Anterior cingulate cortex (tissue), 58 donors: Measurements from ENCODE around the gene TNFAIP1.

Experiments used
- DNase-seq, 58 donors: peaks; one replicate each; lab custom pipeline; 2025; lab: John Stamatoyannopoulos, UW

The TNFAIP1 gene

DNA sequence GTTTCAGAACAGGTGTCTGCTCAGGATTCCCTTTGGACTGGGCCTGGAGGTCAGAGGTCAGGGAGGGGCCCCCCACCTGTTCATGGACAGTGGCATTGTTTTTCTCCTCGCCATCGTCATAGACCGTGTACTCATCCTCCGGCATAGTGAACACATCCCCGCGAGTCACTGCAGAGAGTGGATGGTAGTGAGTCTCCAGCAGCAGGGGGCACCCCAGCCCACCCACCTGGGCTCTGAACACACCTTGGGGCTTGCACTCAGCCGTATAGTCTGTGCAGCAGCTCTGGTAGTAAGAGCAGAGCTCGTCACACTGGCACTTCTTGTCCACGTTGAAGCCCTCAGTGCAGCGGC is 34.1 kb downstream of the TNFAIP1 start:
- no peak for DNase-seq

DNA sequence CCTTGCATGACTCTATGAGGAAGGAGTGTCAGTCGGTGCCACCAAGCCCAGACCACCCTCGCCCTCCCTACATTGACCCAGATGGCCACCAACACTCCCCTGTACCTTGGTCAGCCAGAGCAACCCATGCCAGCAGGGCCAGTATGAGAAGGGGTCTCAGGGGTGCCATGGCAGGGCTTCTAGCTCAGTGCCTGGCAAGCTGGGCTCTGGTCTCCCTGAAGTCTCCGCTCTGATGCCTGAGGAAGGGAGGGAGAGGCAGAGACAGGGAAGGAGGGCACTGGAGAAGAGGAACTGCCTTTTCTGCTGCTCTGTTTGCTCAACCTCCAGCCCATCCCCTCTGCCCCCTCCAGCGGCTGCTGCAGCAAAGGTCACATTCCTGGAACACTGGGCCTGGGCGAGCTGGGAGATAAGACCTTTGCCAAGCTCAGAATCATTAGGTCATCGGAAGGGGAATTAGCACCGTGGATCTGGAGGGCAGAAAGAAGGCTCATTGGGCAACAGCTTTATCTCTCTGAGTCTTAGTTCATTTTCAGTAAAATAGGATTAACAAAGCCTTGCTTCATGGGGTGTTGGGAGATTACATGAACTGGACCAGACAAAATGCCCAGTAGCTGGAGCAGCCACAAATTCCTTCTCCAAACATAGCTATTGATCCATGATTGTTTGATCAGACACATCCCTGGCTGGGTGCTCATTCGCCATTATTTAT is 34.6 kb downstream of the TNFAIP1 start, which contains the start of gene VTN:
Gene VTN, minus strand, starts transcription at position 273 of the 709 bp plus-strand sequence. Its CDS starts 104 bp downstream, at position 169.
- no peak for DNase-seq

GRCh38 chr17:28370744-28371103 is 35.2 kb downstream of the TNFAIP1 start:
- no peak for DNase-seq

DNA sequence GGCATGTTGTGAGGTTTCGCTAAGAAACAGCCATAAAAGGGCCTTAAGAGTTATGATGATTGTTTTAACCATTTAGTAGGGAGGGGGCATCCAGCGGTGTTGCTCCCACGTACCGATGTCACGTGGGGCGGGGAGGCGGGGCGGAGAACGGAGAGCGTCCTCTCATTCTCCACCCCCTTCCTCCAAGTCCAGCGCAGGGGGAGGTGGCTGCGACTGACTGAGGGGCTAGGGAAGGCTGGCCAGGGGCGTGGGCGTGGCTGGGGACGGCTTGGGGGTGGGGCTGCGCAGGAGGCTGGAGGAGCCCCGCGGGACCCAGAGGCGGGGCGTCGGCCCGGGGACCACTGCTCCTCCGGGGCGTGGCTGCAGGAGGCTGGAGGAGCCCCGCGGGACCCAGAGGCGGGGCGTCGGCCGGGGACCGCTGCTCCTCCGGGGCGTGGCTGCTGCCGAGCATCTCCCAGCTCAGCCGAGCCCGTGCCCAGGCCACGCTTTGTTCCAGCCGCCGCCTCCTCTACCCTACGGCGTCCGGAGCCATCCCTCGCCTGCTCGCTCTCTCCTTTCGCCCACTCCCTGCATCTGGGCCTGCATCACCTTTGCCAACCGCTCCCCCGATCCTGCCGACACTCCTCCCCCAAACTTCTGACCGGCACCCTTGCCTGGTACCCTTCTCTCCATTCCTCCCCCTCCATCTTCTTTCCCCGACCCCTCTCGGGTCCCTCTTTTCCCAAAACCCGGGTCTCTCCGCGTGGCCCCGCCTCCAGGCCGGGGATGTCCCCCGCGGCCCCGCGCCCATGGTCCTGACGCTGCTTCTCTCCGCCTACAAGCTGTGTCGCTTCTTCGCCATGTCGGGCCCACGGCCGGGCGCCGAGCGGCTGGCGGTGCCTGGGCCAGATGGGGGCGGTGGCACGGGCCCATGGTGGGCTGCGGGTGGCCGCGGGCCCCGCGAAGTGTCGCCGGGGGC is 36.0 kb downstream of the TNFAIP1 start, which contains the start of gene SARM1:
Gene SARM1, plus strand, starts transcription at position 450 of the 958 bp plus-strand sequence. Its CDS starts 339 bp downstream, at position 789.
- peak in 54 of 58 donors; percentile 32 to 86 (median 72) for DNase-seq

- DNase-seq: peak in 14 of 58 donors; percentile 19 to 58 (median 46)
These were observed 36.8 kb downstream of the TNFAIP1 start for GRCh38 chr17:28372203-28372944.

DNA sequence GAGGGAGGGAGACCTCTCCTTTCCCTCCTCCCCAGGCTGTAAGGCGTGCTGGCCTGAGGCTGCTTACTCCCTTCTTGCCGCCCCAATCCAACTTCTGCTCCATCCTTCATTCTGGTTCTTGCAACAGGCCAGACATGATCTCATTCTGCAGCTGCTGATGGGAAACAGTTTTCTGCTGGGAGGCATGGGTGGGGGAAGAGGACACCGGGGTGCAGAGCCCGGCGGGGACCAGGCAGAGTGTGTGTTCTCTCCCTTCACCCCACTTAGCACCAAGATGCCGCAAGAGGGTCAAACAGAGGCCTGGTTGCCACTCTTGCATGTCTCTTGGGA is 37.3 kb downstream of the TNFAIP1 start:
- DNase-seq: peak in 2 of 58 donors; percentile 23 to 60

DNA sequence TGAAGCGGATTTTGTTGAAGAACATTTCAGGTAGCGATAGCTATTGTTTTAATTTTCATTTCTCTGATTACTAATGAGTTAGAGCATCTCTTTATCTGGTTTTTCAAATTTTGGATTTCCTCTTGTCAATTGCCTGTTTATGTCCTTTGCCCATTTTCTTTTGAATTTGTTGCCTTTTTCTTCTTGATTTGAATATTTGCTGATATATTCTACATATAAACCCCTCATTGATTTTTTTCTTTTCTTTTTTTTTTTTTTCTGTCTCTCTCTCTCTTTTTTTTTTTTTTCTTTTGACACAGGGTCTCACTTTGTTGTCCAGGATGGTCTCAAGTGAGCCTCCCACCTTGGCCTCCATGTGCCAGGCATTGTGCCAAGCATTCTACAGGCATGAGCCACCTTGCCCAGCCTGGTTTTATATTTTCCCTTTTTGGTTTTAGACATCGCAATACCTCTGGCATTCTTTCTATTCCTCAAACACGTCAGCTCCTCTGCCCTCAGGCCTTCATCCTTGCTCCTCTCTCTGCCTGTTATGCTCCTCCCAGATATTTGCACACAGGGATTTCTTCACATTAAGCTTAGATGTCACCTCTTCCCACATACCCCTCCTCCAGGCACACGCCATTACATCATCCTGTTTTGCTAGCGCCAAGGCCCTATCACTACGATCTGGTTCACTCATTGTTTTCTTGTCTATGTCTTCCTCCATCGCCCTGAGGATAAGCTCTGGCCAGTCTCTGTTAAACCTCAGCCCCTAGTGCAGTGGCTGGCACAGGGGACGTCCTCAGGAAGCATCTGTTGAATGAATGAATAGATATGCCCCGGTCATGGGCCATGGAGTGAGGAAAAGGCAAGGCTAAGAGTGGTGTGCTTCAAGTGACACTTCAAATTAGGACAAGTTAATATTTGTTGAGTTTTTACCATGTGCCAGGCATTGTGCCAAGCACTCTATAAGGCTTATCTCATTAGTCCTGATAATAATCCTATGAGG is 44.5 kb downstream of the TNFAIP1 start:
- no peak for DNase-seq

- DNase-seq: peak in 12 of 58 donors; percentile 9 to 67 (median 48)
These were observed 45.7 kb downstream of the TNFAIP1 start for GRCh38 chr17:28381141-28381825.

GRCh38 chr17:28384281-28385036 is 48.9 kb downstream of the TNFAIP1 start:
- DNase-seq: peak in 4 of 58 donors; percentile 11 to 30 (median 20)

DNA sequence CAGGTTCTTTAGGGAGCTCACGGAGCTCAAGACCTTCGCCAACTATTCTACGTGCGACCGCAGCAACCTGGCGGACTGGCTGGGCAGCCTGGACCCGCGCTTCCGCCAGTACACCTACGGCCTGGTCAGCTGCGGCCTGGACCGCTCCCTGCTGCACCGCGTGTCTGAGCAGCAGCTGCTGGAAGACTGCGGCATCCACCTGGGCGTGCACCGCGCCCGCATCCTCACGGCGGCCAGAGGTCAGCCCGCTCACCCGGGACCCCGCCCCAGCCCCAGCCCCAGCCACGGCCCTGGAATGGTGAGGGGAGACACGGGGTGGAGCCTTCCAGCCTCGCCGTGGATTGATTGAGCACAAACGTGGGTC is 49.5 kb downstream of the TNFAIP1 start:
- DNase-seq: no peak

DNA sequence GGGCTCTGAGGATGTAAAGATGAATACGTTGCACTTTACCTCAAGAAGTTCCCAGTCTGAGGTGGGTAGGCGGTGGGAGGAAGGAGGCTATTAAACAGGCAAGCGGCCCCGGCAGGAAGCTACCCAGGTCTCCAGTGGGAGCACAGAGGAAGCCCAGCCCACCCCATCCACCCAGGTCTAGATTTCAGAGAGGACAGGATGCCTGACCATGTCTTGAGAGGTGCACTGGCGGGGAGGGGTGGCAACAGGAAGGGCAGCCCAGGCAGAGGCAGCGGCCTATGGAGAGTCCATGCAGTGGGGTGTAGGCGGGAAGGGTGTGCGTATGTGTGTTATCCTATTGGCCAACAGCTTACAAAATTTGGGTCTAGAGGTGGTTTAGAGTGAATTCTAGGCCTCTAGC is 49.8 kb downstream of the TNFAIP1 start:
- no peak for DNase-seq

DNA sequence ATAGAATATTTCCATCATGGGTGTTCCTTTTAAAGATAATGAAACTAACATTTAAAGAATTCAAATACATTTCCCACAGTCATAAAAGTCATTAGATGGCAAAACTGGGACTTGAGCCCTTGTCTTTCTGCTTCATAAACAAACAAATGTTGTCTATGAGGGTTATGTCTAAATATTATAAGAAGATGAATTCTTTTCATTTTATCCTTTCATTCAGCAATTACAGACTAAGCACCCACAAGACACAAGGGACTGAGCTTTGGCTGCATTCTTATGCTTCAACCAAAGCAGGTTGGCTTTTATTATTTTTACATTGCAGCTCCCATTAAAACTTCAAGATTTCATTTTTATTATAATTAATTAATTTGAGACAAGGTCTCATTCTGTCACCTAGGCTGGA is 50.8 kb downstream of the TNFAIP1 start:
- no peak for DNase-seq

DNA sequence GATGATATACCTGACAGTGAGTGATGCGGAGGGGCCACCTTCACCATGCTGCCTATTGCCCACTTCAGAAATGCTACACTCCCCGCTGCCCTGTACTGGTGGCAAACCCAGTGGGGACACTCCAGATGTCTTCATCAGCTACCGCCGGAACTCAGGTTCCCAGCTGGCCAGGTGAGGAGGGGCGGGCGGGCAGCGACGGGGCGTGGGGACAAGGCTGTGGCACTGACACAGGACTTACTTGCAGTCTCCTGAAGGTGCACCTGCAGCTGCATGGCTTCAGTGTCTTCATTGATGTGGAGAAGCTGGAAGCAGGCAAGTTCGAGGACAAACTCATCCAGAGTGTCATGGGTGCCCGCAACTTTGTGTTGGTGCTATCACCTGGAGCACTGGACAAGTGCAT is 52.5 kb downstream of the TNFAIP1 start:
- no peak for DNase-seq

GRCh38 chr17:28390141-28390540 is 54.6 kb downstream of the TNFAIP1 start:
- no peak for DNase-seq

GRCh38 chr17:28390563-28390962 is 55.0 kb downstream of the TNFAIP1 start:
- DNase-seq: no peak

GRCh38 chr17:28390984-28391383 is 55.4 kb downstream of the TNFAIP1 start:
- DNase-seq: no peak

DNA sequence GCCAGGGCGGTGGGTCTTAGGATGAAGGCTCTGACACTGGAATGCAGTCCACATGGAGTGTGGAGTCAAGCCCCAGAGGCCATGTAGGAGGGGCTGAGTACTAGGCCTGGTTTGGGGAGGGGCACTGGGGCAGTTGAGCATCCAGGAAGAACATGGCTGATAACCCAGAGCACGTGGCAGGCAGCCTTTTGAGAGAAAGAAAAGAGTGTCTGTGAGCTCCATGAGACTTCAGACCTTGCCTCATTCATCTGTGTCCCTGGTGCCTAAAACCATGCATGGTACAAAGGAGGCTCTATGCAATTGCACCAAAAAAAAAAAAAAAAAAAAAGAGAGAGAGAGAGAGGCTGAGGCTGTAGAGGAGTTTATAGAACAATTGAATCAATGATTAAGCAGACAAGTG is 55.8 kb downstream of the TNFAIP1 start:
- DNase-seq: no peak

- no peak for DNase-seq
These were observed 56.9 kb downstream of the TNFAIP1 start for GRCh38 chr17:28392491-28392890.
